SK-N-SH (cell line): ENCODE data around the gene LHX4. TPM values are rescaled to one million over a fixed set of nuclear protein-coding genes. Genes with fewer than 3 reads are reported as not detected.

Experiments
- CTCF ChIA-PET: fragments of 300-600, 350-600 bp; formaldehyde crosslinking; extraction: SDS; loops from one replicate; lab custom pipeline; 2021; lab: Yijun Ruan, JAX
- POLR2A ChIA-PET: fragments of 350-600 bp; sonication (Branson Sonifier 250); formaldehyde crosslinking; extraction: SDS; loops from one replicate; lab custom pipeline; 2020; ENCODE audit warnings: antibody characterized with exemption, inconsistent platforms; lab: Yijun Ruan, JAX
- DNase-seq: peaks from one replicate; pipeline ENCODE4 v3.0.0; 2012
- H2AFZ ChIP-seq: fragments of 200-600 bp; sonication (generic); 2 replicates; pipeline ENCODE4 v1.8.1; 2016; ENCODE audit warnings: antibody characterized with exemption, mild to moderate bottlenecking, low read depth
- H3F3A ChIP-seq: fragments of 200-600 bp; sonication (generic); replicated peaks from 2 replicates; pipeline ENCODE3; 2016; ENCODE audit warnings: antibody characterized with exemption, mild to moderate bottlenecking; ENCODE audit not compliant: insufficient read depth
- H3K27ac ChIP-seq, 2 experiments: fragments of 200-500 bp in 1 of 2; fragments of 200-600 bp in 1 of 2; sonication (Bioruptor generic) in 1 of 2; sonication (generic), shearing (Covaris generic) in 1 of 2; 2 replicates each; pipeline versions ENCODE4 v1.5.1 to v1.6.1; 2014 to 2016; ENCODE audit warnings: low read depth in 2 of 2, inconsistent platforms in 1 of 2, low read length in 1 of 2, mild to moderate bottlenecking in 1 of 2, mixed read lengths in 1 of 2
- H3K27me3 ChIP-seq: fragments of 200-600 bp; sonication (generic), shearing (Covaris generic); 2 replicates; pipeline ENCODE4 v1.6.1; 2016; ENCODE audit warnings: mixed run types; ENCODE audit not compliant: insufficient read depth
- H3K36me3 ChIP-seq, 2 experiments: fragments of 200-500 bp in 1 of 2; fragments of 200-600 bp in 1 of 2; sonication (Bioruptor generic) in 1 of 2; sonication (generic) in 1 of 2; replicated peaks in 1 of 2; 2 replicates each; pipeline versions ENCODE3 to v1.5.1; 2014 to 2016; ENCODE audit warnings: low read length in 1 of 2, mild to moderate bottlenecking in 1 of 2; ENCODE audit not compliant: insufficient read depth in 2 of 2, control insufficient read depth in 1 of 2
- H3K4me1 ChIP-seq, 2 experiments: fragments of 200-500 bp in 1 of 2; fragments of 200-600 bp in 1 of 2; sonication (Bioruptor generic) in 1 of 2; sonication (generic), shearing (Covaris generic) in 1 of 2; 2 replicates each; pipeline versions ENCODE4 v1.5.1 to v1.6.1; 2014 to 2016; ENCODE audit warnings: low read depth in 1 of 2, low read length in 1 of 2, mixed run types in 1 of 2; ENCODE audit not compliant: insufficient read depth in 2 of 2, control insufficient read depth in 1 of 2
- H3K4me2 ChIP-seq: fragments of 200-600 bp; sonication (generic), shearing (Covaris generic); 2 replicates; pipeline ENCODE4 v1.6.1; 2017; ENCODE audit warnings: mixed run types
- H3K4me3 ChIP-seq, 2 experiments: fragments of 200-500 bp in 1 of 2; fragments of 200-600 bp in 1 of 2; sonication (Bioruptor generic) in 1 of 2; sonication (generic), shearing (Covaris generic) in 1 of 2; 2 replicates each; pipeline versions ENCODE4 v1.5.1 to v1.8.1; 2014 to 2016; ENCODE audit warnings: low read depth in 2 of 2, inconsistent platforms in 1 of 2, low read length in 1 of 2, mild to moderate bottlenecking in 1 of 2, mixed read lengths in 1 of 2, moderate library complexity in 1 of 2
- H3K79me2 ChIP-seq: fragments of 200-600 bp; sonication (generic); 2 replicates; pipeline ENCODE4 v1.8.1; 2017; ENCODE audit warnings: mild to moderate bottlenecking; ENCODE audit not compliant: insufficient read depth
- H3K9ac ChIP-seq: fragments of 200-600 bp; sonication (generic); 2 replicates; pipeline ENCODE4 v1.6.1; 2017; ENCODE audit warnings: mixed run types
- H3K9me2 ChIP-seq: fragments of 200-600 bp; sonication (generic); 2 replicates; pipeline ENCODE4 v1.6.1; 2017; ENCODE audit warnings: mixed run types
- H3K9me3 ChIP-seq: fragments of 200-600 bp; sonication (generic); 2 replicates; pipeline ENCODE4 v1.6.1; 2017; ENCODE audit warnings: mixed run types, mild to moderate bottlenecking, moderate library complexity
- H4K20me1 ChIP-seq: fragments of 200-600 bp; sonication (generic); 2 replicates; pipeline ENCODE4 v1.6.1; 2017; ENCODE audit warnings: mild to moderate bottlenecking, mixed run types; ENCODE audit not compliant: insufficient read depth
- ELF1 ChIP-seq: IDR thresholded peaks from 2 replicates; pipeline ENCODE4 v1.4.0; 2012
- FOXJ3 ChIP-seq: sonication (generic); formaldehyde crosslinking; IDR thresholded peaks from 2 replicates; pipeline ENCODE4 v1.5.1; 2020; ENCODE audit warnings: mild to moderate bottlenecking, missing genetic modification reagents
- GABPA ChIP-seq: IDR thresholded peaks from 2 replicates; pipeline ENCODE4 v1.4.0; 2012; ENCODE audit warnings: low read depth, mild to moderate bottlenecking
- IRF3 ChIP-seq: fragments of 150-350 bp; IDR thresholded peaks from 2 replicates; pipeline ENCODE4 v1.6.1; 2016; ENCODE audit warnings: mild to moderate bottlenecking, low read depth, low read length
- MAX ChIP-seq: IDR thresholded peaks from 2 replicates; pipeline ENCODE4 v1.4.0; 2012; ENCODE audit warnings: low read depth
- NFIC ChIP-seq: IDR thresholded peaks from 2 replicates; pipeline ENCODE4 v1.4.0; 2012; ENCODE audit warnings: borderline replicate concordance
- RAD21 ChIP-seq: IDR thresholded peaks from 2 replicates; pipeline ENCODE4 v1.6.1; 2012; ENCODE audit warnings: mild to moderate bottlenecking, low read length
- RCOR1 ChIP-seq: fragments of 150-350 bp; IDR thresholded peaks from 2 replicates; pipeline ENCODE4 v1.6.1; 2017; ENCODE audit warnings: antibody characterized with exemption, low read length
- RFX5 ChIP-seq: IDR thresholded peaks from 2 replicates; pipeline ENCODE4 v1.6.1; 2012; ENCODE audit warnings: mild to moderate bottlenecking, improper control_type of control experiment, low read length
- RXRA ChIP-seq: IDR thresholded peaks from 2 replicates; pipeline ENCODE4 v1.4.0; 2012; ENCODE audit warnings: low read depth, mild to moderate bottlenecking, borderline replicate concordance
- TCF12 ChIP-seq: IDR thresholded peaks from 2 replicates; pipeline ENCODE4 v1.4.0; 2012
- TEAD4 ChIP-seq: IDR thresholded peaks from 2 replicates; pipeline ENCODE4 v1.4.0; 2012; ENCODE audit warnings: mild to moderate bottlenecking, borderline replicate concordance; ENCODE audit not compliant: insufficient read depth
- USF1 ChIP-seq: IDR thresholded peaks from 2 replicates; pipeline ENCODE4 v1.4.0; 2012; ENCODE audit warnings: low read depth, borderline replicate concordance
- YY1 ChIP-seq: IDR thresholded peaks from 2 replicates; pipeline ENCODE4 v1.4.0; 2012; ENCODE audit warnings: low read depth, mild to moderate bottlenecking
- ZBTB33 ChIP-seq: IDR thresholded peaks from 2 replicates; pipeline ENCODE4 v1.4.0; 2012; ENCODE audit warnings: low read depth, borderline replicate concordance
- WGBS: methylation state at CpG from one replicate; pipeline ENCODE4 v1.1.6; 2017; ENCODE audit warnings: low lambda C conversion rate; 5-methylcytosine and 5-hydroxymethylcytosine counted together
- polyA plus RNA-seq, 3 experiments: library from polyadenylated mRNA; depleted of rRNA; stranded (reverse); fragments of >200 nt; gene quantifications; 2 replicates each; pipeline ENCODE4 v1.2.3, GENCODE V29; 2012
- TF ChIP-seq, protein P1 (sequence below): fragments of 200-600 bp; sonication (generic); IDR thresholded peaks from 2 replicates; pipeline ENCODE4 v1.6.1; 2017; ENCODE audit warnings: antibody characterized with exemption, mild to moderate bottlenecking, moderate library complexity
- TF ChIP-seq, protein P2 (sequence below): IDR thresholded peaks from 2 replicates; pipeline ENCODE4 v1.6.1; 2012; ENCODE audit warnings: mild to moderate bottlenecking, low read depth, low read length, moderate library complexity
- TF ChIP-seq, protein P3 (sequence below): IDR thresholded peaks from 2 replicates; pipeline ENCODE4; 2012

LHX4 gene
- polyA plus RNA-seq, 1 of the 3 experiments (the other 2 are of a cell fraction): not detected

DNA sequence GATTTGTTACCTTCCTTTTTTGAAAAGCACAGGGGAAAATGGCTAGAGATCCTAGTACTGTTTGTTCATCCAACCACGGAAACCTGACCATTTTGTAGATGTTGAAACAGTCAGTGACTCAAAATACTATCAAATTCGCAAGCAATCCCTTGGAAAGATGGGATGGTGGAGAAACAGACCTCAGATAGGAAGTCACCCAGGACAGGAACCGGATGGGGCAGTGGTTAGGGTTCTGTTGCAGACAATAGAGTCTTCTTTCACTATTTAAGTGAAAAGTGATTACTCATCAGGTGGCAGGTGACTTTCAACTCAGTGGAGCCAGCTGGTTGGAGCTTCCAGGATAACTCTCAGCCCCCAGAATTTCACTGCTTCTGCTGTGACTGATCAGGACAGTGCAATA lies 17.0 kb downstream of the LHX4 start:
- WGBS: 66% methylated on average over 3 of the region's 3 CpGs
- TF ChIP-seq GABPA: no peak
- TF ChIP-seq TEAD4: no peak
- TF ChIP-seq, protein P1, sequence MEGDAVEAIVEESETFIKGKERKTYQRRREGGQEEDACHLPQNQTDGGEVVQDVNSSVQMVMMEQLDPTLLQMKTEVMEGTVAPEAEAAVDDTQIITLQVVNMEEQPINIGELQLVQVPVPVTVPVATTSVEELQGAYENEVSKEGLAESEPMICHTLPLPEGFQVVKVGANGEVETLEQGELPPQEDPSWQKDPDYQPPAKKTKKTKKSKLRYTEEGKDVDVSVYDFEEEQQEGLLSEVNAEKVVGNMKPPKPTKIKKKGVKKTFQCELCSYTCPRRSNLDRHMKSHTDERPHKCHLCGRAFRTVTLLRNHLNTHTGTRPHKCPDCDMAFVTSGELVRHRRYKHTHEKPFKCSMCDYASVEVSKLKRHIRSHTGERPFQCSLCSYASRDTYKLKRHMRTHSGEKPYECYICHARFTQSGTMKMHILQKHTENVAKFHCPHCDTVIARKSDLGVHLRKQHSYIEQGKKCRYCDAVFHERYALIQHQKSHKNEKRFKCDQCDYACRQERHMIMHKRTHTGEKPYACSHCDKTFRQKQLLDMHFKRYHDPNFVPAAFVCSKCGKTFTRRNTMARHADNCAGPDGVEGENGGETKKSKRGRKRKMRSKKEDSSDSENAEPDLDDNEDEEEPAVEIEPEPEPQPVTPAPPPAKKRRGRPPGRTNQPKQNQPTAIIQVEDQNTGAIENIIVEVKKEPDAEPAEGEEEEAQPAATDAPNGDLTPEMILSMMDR: no peak
- TF ChIP-seq, protein P2, sequence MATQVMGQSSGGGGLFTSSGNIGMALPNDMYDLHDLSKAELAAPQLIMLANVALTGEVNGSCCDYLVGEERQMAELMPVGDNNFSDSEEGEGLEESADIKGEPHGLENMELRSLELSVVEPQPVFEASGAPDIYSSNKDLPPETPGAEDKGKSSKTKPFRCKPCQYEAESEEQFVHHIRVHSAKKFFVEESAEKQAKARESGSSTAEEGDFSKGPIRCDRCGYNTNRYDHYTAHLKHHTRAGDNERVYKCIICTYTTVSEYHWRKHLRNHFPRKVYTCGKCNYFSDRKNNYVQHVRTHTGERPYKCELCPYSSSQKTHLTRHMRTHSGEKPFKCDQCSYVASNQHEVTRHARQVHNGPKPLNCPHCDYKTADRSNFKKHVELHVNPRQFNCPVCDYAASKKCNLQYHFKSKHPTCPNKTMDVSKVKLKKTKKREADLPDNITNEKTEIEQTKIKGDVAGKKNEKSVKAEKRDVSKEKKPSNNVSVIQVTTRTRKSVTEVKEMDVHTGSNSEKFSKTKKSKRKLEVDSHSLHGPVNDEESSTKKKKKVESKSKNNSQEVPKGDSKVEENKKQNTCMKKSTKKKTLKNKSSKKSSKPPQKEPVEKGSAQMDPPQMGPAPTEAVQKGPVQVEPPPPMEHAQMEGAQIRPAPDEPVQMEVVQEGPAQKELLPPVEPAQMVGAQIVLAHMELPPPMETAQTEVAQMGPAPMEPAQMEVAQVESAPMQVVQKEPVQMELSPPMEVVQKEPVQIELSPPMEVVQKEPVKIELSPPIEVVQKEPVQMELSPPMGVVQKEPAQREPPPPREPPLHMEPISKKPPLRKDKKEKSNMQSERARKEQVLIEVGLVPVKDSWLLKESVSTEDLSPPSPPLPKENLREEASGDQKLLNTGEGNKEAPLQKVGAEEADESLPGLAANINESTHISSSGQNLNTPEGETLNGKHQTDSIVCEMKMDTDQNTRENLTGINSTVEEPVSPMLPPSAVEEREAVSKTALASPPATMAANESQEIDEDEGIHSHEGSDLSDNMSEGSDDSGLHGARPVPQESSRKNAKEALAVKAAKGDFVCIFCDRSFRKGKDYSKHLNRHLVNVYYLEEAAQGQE: no peak
- TF ChIP-seq FOXJ3 (CRISPR knock-in tag): no peak
- TF ChIP-seq RAD21: no peak
- TF ChIP-seq RCOR1: no peak
- TF ChIP-seq YY1: no peak
- no peak for TF ChIP-seq MAX
- TF ChIP-seq, protein P3, sequence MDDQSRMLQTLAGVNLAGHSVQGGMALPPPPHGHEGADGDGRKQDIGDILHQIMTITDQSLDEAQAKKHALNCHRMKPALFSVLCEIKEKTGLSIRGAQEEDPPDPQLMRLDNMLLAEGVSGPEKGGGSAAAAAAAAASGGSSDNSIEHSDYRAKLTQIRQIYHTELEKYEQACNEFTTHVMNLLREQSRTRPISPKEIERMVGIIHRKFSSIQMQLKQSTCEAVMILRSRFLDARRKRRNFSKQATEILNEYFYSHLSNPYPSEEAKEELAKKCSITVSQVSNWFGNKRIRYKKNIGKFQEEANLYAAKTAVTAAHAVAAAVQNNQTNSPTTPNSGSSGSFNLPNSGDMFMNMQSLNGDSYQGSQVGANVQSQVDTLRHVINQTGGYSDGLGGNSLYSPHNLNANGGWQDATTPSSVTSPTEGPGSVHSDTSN: no peak
- TF ChIP-seq RFX5: no peak
- no peak for TF ChIP-seq RXRA
- TF ChIP-seq NFIC: no peak
- TF ChIP-seq ZBTB33: no peak
- TF ChIP-seq ELF1: no peak
- TF ChIP-seq USF1: no peak
- TF ChIP-seq IRF3: no peak
- no peak for TF ChIP-seq TCF12
- Histone ChIP-seq H3K9ac (no peak overlapping the region), H3K27ac (no peak overlapping the region), H3K4me1 (peaks cover 0 to 2% of the 10 kb centered on the region in 2 experiments; a peak in 1 of 4 replicates), H3K79me2 (no peaks in the 10 kb centered on the region), H4K20me1 (no peaks in the 10 kb centered on the region), H3K9me3 (no peaks in the 10 kb centered on the region), H3K36me3 (no peaks in the 10 kb centered on the region), H3K4me3 (no peak overlapping the region), H3F3A (no peaks in the 10 kb centered on the region), H2AFZ (no peak overlapping the region), H3K9me2 (no peaks in the 10 kb centered on the region), H3K4me2 (no peak overlapping the region), H3K27me3 (peaks cover 4% of the 10 kb centered on the region; the same call in 1 of the 2 replicates)
- no peak for DNase-seq
- ChIA-PET POLR2A (no interaction called here), CTCF (interaction anchor here (0.7 to 1.4 kb wide), 5 partner anchors 15 to 234 kb away, joined by 3 to 5 read pairs (median 3); no protein-coding TSS in a partner anchor)
